ENCODE data around the gene MDFI.
"Not testable (repeated sequence)": the region's sequence is repeated elsewhere in the genome, so short reads cannot be mapped to it uniquely, and the experiment has no call there.

Gene MDFI

GRCh38 chr6:41607036-41607435 lies 31.2 kb upstream of the MDFI start:
- Histone ChIP-seq H3K27me3 (ENCODE audit: control insufficient read depth, insufficient read depth, low read length) (peaks cover 3% of the 10 kb centered on the region), H3K9me3 (ENCODE audit: control insufficient read depth, insufficient read depth, low read length) (no peaks in the 10 kb centered on the region), H3K4me1 (ENCODE audit: control insufficient read depth, insufficient read depth, low read length) (peaks cover 6% of the 10 kb centered on the region), H3K36me3 (ENCODE audit: control insufficient read depth, insufficient read depth, low read length) (no peaks in the 10 kb centered on the region), H3K9ac (ENCODE audit: low read depth, low read length) (no peak overlapping the region), H3K4me3 (ENCODE audit: low read depth, low read length) (no peak overlapping the region)

- H3K9ac ChIP-seq (ENCODE audit: low read depth, low read length): no peak overlapping the region
- H3K36me3 ChIP-seq (ENCODE audit: control insufficient read depth, insufficient read depth, low read length): no peaks in the 10 kb centered on the region
- H3K27me3 ChIP-seq (ENCODE audit: control insufficient read depth, insufficient read depth, low read length): no peaks in the 10 kb centered on the region
- H3K4me1 ChIP-seq (ENCODE audit: control insufficient read depth, insufficient read depth, low read length): peaks cover 2% of the 10 kb centered on the region
- no peak overlapping the region for H3K4me3 ChIP-seq (ENCODE audit: low read depth, low read length)
- no peaks in the 10 kb centered on the region for H3K9me3 ChIP-seq (ENCODE audit: control insufficient read depth, insufficient read depth, low read length)
Observed at GRCh38 chr6:41607736-41608135, 30.5 kb upstream of the MDFI start.

GRCh38 chr6:41608443-41609151 lies 29.7 kb upstream of the MDFI start:
- no peaks in the 10 kb centered on the region for H3K4me1 ChIP-seq (ENCODE audit: control insufficient read depth, insufficient read depth, low read length)
- H3K9me3 ChIP-seq (ENCODE audit: control insufficient read depth, insufficient read depth, low read length): no peaks in the 10 kb centered on the region
- H3K9ac ChIP-seq (ENCODE audit: low read depth, low read length): no peak overlapping the region
- H3K27me3 ChIP-seq (ENCODE audit: control insufficient read depth, insufficient read depth, low read length): no peaks in the 10 kb centered on the region
- H3K4me3 ChIP-seq (ENCODE audit: low read depth, low read length): no peak overlapping the region
- no peaks in the 10 kb centered on the region for H3K36me3 ChIP-seq (ENCODE audit: control insufficient read depth, insufficient read depth, low read length)

- Histone ChIP-seq H3K9me3 (ENCODE audit: control insufficient read depth, insufficient read depth, low read length) (no peaks in the 10 kb centered on the region), H3K27me3 (ENCODE audit: control insufficient read depth, insufficient read depth, low read length) (no peaks in the 10 kb centered on the region), H3K4me3 (ENCODE audit: low read depth, low read length) (no peak overlapping the region), H3K4me1 (ENCODE audit: control insufficient read depth, insufficient read depth, low read length) (no peaks in the 10 kb centered on the region), H3K36me3 (ENCODE audit: control insufficient read depth, insufficient read depth, low read length) (no peaks in the 10 kb centered on the region), H3K9ac (ENCODE audit: low read depth, low read length) (no peak overlapping the region)
Observed at GRCh38 chr6:41614715-41615114, 23.6 kb upstream of the MDFI start.

GRCh38 chr6:41615311-41615710 lies 23.0 kb upstream of the MDFI start:
- Histone ChIP-seq H3K27me3 (ENCODE audit: control insufficient read depth, insufficient read depth, low read length) (no peaks in the 10 kb centered on the region), H3K9ac (ENCODE audit: low read depth, low read length) (no peak overlapping the region), H3K4me1 (ENCODE audit: control insufficient read depth, insufficient read depth, low read length) (no peaks in the 10 kb centered on the region), H3K4me3 (ENCODE audit: low read depth, low read length) (no peak overlapping the region), H3K9me3 (ENCODE audit: control insufficient read depth, insufficient read depth, low read length) (no peaks in the 10 kb centered on the region), H3K36me3 (ENCODE audit: control insufficient read depth, insufficient read depth, low read length) (no peaks in the 10 kb centered on the region)

GRCh38 chr6:41618598-41618997 lies 19.7 kb upstream of the MDFI start:
- H3K36me3 ChIP-seq (ENCODE audit: control insufficient read depth, insufficient read depth, low read length): no peaks in the 10 kb centered on the region
- H3K4me3 ChIP-seq (ENCODE audit: low read depth, low read length): no peak overlapping the region
- H3K4me1 ChIP-seq (ENCODE audit: control insufficient read depth, insufficient read depth, low read length): peaks cover 6% of the 10 kb centered on the region
- H3K9ac ChIP-seq (ENCODE audit: low read depth, low read length): no peak overlapping the region
- no peaks in the 10 kb centered on the region for H3K27me3 ChIP-seq (ENCODE audit: control insufficient read depth, insufficient read depth, low read length)
- H3K9me3 ChIP-seq (ENCODE audit: control insufficient read depth, insufficient read depth, low read length): no peaks in the 10 kb centered on the region

- H3K36me3 ChIP-seq (ENCODE audit: control insufficient read depth, insufficient read depth, low read length); H3K27me3 ChIP-seq (ENCODE audit: control insufficient read depth, insufficient read depth, low read length); H3K4me1 ChIP-seq (ENCODE audit: control insufficient read depth, insufficient read depth, low read length); H3K4me3 ChIP-seq (ENCODE audit: low read depth, low read length); H3K9me3 ChIP-seq (ENCODE audit: control insufficient read depth, insufficient read depth, low read length); H3K9ac ChIP-seq (ENCODE audit: low read depth, low read length): not testable (repeated sequence)
Observed at GRCh38 chr6:41619193-41619592, 19.1 kb upstream of the MDFI start.

- Histone ChIP-seq H3K27me3 (ENCODE audit: control insufficient read depth, insufficient read depth, low read length) (peaks cover 2% of the 10 kb centered on the region), H3K36me3 (ENCODE audit: control insufficient read depth, insufficient read depth, low read length) (no peaks in the 10 kb centered on the region), H3K4me1 (ENCODE audit: control insufficient read depth, insufficient read depth, low read length) (peaks cover 6% of the 10 kb centered on the region), H3K9me3 (ENCODE audit: control insufficient read depth, insufficient read depth, low read length) (no peaks in the 10 kb centered on the region), H3K4me3 (ENCODE audit: low read depth, low read length) (no peak overlapping the region), H3K9ac (ENCODE audit: low read depth, low read length) (no peak overlapping the region)
Observed at GRCh38 chr6:41621367-41621766, 16.9 kb upstream of the MDFI start.

- Histone ChIP-seq H3K4me3 (ENCODE audit: low read depth, low read length) (no peak overlapping the region), H3K9ac (ENCODE audit: low read depth, low read length) (no peak overlapping the region), H3K27me3 (ENCODE audit: control insufficient read depth, insufficient read depth, low read length) (peaks cover 2% of the 10 kb centered on the region), H3K36me3 (ENCODE audit: control insufficient read depth, insufficient read depth, low read length) (no peaks in the 10 kb centered on the region), H3K9me3 (ENCODE audit: control insufficient read depth, insufficient read depth, low read length) (no peaks in the 10 kb centered on the region), H3K4me1 (ENCODE audit: control insufficient read depth, insufficient read depth, low read length) (peaks cover 6% of the 10 kb centered on the region)
Observed at GRCh38 chr6:41621802-41622201, 16.5 kb upstream of the MDFI start.

- Histone ChIP-seq H3K9ac (ENCODE audit: low read depth, low read length) (no peak overlapping the region), H3K36me3 (ENCODE audit: control insufficient read depth, insufficient read depth, low read length) (no peaks in the 10 kb centered on the region), H3K9me3 (ENCODE audit: control insufficient read depth, insufficient read depth, low read length) (no peaks in the 10 kb centered on the region), H3K27me3 (ENCODE audit: control insufficient read depth, insufficient read depth, low read length) (peaks cover 2% of the 10 kb centered on the region), H3K4me1 (ENCODE audit: control insufficient read depth, insufficient read depth, low read length) (peaks cover 6% of the 10 kb centered on the region), H3K4me3 (ENCODE audit: low read depth, low read length) (no peak overlapping the region)
Observed at GRCh38 chr6:41622206-41622988, 15.9 kb upstream of the MDFI start.

- H3K4me1 ChIP-seq (ENCODE audit: control insufficient read depth, insufficient read depth, low read length): peaks cover 6% of the 10 kb centered on the region
- no peak overlapping the region for H3K4me3 ChIP-seq (ENCODE audit: low read depth, low read length)
- no peaks in the 10 kb centered on the region for H3K9me3 ChIP-seq (ENCODE audit: control insufficient read depth, insufficient read depth, low read length)
- no peak overlapping the region for H3K9ac ChIP-seq (ENCODE audit: low read depth, low read length)
- H3K36me3 ChIP-seq (ENCODE audit: control insufficient read depth, insufficient read depth, low read length): no peaks in the 10 kb centered on the region
- H3K27me3 ChIP-seq (ENCODE audit: control insufficient read depth, insufficient read depth, low read length): peaks cover 5% of the 10 kb centered on the region
Observed at GRCh38 chr6:41623330-41623729, 14.9 kb upstream of the MDFI start.
